DMS 273 (cell line): ENCODE measurements around the gene ACTL10.
"Not testable (repeated sequence)": the region's sequence is repeated elsewhere in the genome, so short reads cannot be mapped to it uniquely, and the experiment has no call there.

Experiments used
- DNase-seq: peaks from one replicate; lab custom pipeline; 2025; ENCODE audit not compliant: unreplicated experiment; lab: John Stamatoyannopoulos, UW

ACTL10 gene

GRCh38 chr20:33666293-33667244, at the start of gene ACTL10:
ACTL10 (plus strand) TSS chr20:33666943; CDS start chr20:33667498, 555 bp downstream.
- peak; percentile 44 for DNase-seq

GRCh38 chr20:33621717-33622400, 44.9 kb upstream of the ACTL10 start:
- DNase-seq, result no peak

- no peak for DNase-seq
Measured at GRCh38 chr20:33622705-33623365, 43.9 kb upstream of the ACTL10 start.

GRCh38 chr20:33624399-33624798, 42.3 kb upstream of the ACTL10 start:
- no peak for DNase-seq

- no peak for DNase-seq
Measured at GRCh38 chr20:33626190-33626589, 40.6 kb upstream of the ACTL10 start.

GRCh38 chr20:33627577-33628216, 39.0 kb upstream of the ACTL10 start:
- no peak for DNase-seq

- DNase-seq, result no peak
Measured at GRCh38 chr20:33629533-33629932, 37.2 kb upstream of the ACTL10 start.

- DNase-seq, result no peak
Measured at GRCh38 chr20:33629979-33630378, 36.8 kb upstream of the ACTL10 start.

GRCh38 chr20:33630507-33630906, 36.2 kb upstream of the ACTL10 start:
- no peak for DNase-seq

GRCh38 chr20:33631910-33632309, 34.8 kb upstream of the ACTL10 start:
- not testable (repeated sequence) for DNase-seq

- no peak for DNase-seq
Measured at GRCh38 chr20:33635341-33635740, 31.4 kb upstream of the ACTL10 start.

GRCh38 chr20:33636776-33637175, 30.0 kb upstream of the ACTL10 start:
- no peak for DNase-seq

- no peak for DNase-seq
Measured at GRCh38 chr20:33640287-33640686, 26.5 kb upstream of the ACTL10 start.

GRCh38 chr20:33644313-33645071, 22.3 kb upstream of the ACTL10 start:
- no peak for DNase-seq

GRCh38 chr20:33645072-33645358, 21.7 kb upstream of the ACTL10 start:
- DNase-seq, result no peak

GRCh38 chr20:33645396-33645795, 21.3 kb upstream of the ACTL10 start:
- no peak for DNase-seq

- DNase-seq, result peak; percentile 26
Measured at GRCh38 chr20:33646191-33646590, 20.6 kb upstream of the ACTL10 start.

GRCh38 chr20:33646959-33647602, 19.7 kb upstream of the ACTL10 start:
- peak; percentile 24 for DNase-seq

- DNase-seq, result peak; percentile 70
Measured at GRCh38 chr20:33647603-33648395, 18.9 kb upstream of the ACTL10 start.
